GM12801 (cell line): Measurements from ENCODE around the gene SSBP4.

ENCODE experiments used
- TF ChIP-seq, protein P1 (sequence below): IDR thresholded peaks from one replicate; pipeline ENCODE4 v1.5.1; 2011; ENCODE audit warnings: control low read depth; ENCODE audit not compliant: insufficient read length; ENCODE audit errors: extremely low read depth

The SSBP4 gene

GRCh38 chr19:18421371-18421959 is 2.3 kb downstream of the SSBP4 start:
- TF ChIP-seq, protein P1, sequence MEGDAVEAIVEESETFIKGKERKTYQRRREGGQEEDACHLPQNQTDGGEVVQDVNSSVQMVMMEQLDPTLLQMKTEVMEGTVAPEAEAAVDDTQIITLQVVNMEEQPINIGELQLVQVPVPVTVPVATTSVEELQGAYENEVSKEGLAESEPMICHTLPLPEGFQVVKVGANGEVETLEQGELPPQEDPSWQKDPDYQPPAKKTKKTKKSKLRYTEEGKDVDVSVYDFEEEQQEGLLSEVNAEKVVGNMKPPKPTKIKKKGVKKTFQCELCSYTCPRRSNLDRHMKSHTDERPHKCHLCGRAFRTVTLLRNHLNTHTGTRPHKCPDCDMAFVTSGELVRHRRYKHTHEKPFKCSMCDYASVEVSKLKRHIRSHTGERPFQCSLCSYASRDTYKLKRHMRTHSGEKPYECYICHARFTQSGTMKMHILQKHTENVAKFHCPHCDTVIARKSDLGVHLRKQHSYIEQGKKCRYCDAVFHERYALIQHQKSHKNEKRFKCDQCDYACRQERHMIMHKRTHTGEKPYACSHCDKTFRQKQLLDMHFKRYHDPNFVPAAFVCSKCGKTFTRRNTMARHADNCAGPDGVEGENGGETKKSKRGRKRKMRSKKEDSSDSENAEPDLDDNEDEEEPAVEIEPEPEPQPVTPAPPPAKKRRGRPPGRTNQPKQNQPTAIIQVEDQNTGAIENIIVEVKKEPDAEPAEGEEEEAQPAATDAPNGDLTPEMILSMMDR, result no peak

- TF ChIP-seq, protein P1, result no peak
Observed at GRCh38 chr19:18422530-18423191, 3.5 kb downstream of the SSBP4 start.

GRCh38 chr19:18423258-18424020 is 4.2 kb downstream of the SSBP4 start:
- TF ChIP-seq, protein P1, result no peak

DNA sequence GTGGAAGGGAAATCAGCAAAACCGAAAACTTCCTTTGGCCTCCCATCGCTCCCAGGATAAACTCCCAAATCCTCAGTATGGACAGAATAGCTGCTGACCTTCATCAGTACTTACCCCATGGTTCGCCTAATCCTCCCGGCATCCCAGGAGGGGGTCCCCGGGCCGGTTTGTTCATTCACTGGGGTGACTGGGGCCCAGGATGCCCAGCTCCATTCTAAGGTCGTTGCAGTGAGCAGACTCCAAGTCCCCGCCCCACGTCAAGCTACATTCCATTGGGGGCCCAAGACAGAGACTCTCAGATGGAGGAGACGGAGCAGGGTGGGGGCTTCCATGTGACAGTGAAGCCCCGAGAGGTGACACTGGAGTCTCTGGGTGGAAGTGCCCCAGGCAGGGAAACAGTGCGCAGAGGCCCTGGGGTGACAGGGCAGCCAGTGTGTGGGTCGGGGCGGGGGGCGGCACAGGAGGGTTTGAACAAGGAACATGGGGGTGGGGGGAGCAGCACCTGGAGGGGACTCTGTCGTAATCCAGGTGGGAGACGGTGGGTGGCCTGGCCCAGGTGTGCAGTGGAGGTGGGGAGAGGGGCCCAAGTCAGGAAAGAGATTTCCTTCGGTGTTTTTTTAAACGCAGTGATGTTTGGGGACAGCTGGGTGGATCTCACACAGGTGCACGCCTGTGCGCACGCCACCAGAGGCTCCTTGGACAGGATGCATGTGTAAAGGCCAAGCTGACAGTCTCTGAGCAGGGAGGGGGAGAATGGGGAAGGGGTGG is 5.1 kb downstream of the SSBP4 start:
- TF ChIP-seq, protein P1, result no peak

DNA sequence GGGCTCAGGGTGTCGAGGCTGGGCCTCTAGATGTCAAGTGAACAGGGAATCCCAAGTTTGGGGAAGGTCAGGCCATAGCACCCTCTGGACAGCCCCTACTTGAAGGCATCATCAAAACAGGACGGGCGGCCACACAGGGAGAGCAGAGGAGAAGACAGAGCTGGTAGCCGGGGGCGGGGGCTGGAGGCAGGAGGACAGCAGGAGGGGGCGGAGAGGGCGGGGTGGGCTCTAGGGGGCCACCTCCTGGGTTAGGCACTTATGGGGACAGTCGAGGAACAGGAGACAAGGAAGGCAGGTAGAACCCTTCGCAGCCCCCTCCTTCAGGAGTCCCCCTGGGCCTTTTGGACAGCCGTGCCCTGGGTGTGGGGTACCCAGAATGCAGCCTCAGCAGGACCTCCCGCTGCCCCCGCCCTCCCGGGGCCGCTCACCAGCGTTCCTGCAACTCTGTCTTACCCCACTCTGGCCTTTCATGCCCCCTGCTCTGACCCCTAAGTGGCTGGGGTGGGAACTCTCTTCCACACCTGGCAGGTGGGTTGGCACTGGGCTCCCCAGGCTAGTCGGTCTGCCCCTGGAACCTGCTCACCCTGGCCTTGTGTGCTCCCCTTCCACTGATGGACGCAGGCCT is 5.8 kb downstream of the SSBP4 start:
- TF ChIP-seq, protein P1, result no peak

DNA sequence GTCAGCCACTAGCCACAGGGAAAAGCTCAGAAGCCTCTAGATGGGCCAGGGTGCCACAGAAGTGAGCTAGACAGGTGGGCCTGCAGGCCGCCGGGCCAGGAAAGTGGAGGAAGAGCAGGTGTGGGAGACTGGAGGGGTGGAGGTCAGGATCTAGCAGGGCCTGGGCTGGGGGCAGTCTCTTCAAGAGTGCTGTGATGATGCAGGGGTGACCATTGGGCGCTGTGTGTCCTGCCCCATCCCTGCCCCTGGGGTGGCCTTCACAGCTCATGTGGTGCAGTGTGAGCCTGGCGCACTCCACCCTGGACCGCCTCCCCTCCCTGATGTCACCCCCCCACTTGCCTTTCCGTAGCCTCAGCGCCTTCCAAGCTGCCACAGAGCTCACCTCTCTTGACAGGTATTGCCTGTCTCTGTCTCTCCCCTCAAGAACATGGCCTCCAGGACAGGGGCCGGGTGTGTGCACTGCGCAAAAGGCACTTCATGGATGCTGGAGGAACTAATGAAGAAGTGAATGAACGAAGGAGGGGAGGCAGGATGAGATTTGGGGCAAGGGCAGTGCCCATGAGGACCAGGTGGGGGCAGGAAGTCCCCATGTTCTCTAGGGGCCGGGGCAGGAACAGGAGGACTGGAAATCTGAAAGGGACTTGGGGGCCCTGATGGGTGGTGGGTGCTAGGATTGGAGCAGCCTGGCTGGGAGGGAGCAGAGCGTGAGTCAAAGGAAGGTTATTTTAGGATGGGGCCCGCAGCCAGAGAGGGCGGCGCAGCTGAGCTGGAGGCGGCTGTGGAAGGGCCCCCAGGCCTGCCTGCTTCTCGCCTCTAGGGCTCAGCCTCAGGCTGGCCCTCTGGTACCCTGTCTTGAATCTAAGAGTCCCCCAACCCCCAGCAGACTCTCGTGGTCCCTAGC is 6.6 kb downstream of the SSBP4 start:
- TF ChIP-seq, protein P1, result no peak
